K562 (cell line): ENCODE measurements around the gene RSPO1. TPM values are rescaled to one million over a fixed set of nuclear protein-coding genes. Genes with fewer than 3 reads are reported as not detected.

ENCODE experiments used
- ATAC-seq: fragments of 200-7000 bp; cut with Tn5 transposase; 3 replicates; pipeline ENCODE4 v1.9.1; 2020; ENCODE audit warnings: moderate library complexity
- BruUV-seq: library from RNA; stranded (reverse); fragments of 400-500 nt; replicated peaks from 2 replicates; lab custom pipeline; 2021; lab: Mats Ljungman, UMichigan
- CTCF ChIA-PET: fragments of 300-600 bp; formaldehyde crosslinking; extraction: SDS; loops from one replicate; lab custom pipeline; 2021; ENCODE audit warnings: low intra/inter-chr PET ratio; lab: Yijun Ruan, JAX
- POLR2A ChIA-PET: fragments of 300-600, 350-650 bp; sonication (Branson Sonifier 250); formaldehyde crosslinking; extraction: SDS; loops from one replicate; lab custom pipeline; 2021; ENCODE audit warnings: antibody characterized with exemption, inconsistent platforms; lab: Yijun Ruan, JAX
- DNase-seq, 4 experiments: peaks; one replicate each; pipeline versions ENCODE4 v3.0.0 to v3.0.0-alpha.2; 2011 to 2018; ENCODE audit warnings: low spot score in 3 of 4, mixed read lengths in 3 of 4; ENCODE audit errors: extremely low read depth in 1 of 4
- FAIRE-seq: peaks from 2 replicates; lab custom pipeline; 2011; peaks lifted over from hg19 to GRCh38; lab: Jason Lieb, UNC
- H2AFZ ChIP-seq: 2 replicates; pipeline ENCODE4 v1.6.0; 2011; ENCODE audit warnings: low read depth, low read length, control low read depth, inconsistent platforms
- H3K27ac ChIP-seq: fragments of 200-600 bp; 3 replicates; pipeline ENCODE4 v1.8.0; 2011; ENCODE audit warnings: low read depth, mild to moderate bottlenecking, control low read depth, inconsistent platforms, low read length, moderate library complexity, mixed read lengths; ENCODE audit errors: extremely low read depth
- H3K27me3 ChIP-seq, 2 experiments: fragments of 300-600 bp in 1 of 2; 2 replicates in 1 of 2; 3 replicates in 1 of 2; pipeline versions ENCODE4 v1.6.0 to v1.8.0; 2011; ENCODE audit warnings: inconsistent platforms in 2 of 2, low read length in 2 of 2, mild to moderate bottlenecking in 1 of 2, mixed read lengths in 1 of 2, moderate library complexity in 1 of 2; ENCODE audit not compliant: control insufficient read depth in 2 of 2, insufficient read depth in 2 of 2
- H3K36me3 ChIP-seq: fragments of 300-600 bp; 3 replicates; pipeline ENCODE4 v1.8.0; 2011; ENCODE audit warnings: mild to moderate bottlenecking, low read length, inconsistent platforms; ENCODE audit not compliant: control insufficient read depth, insufficient read depth
- H3K4me1 ChIP-seq, 2 experiments: fragments of 200-600 bp in 1 of 2; replicated peaks in 1 of 2; 2 replicates in 1 of 2; 3 replicates in 1 of 2; pipeline versions ENCODE4 v1.5.1 to v1.8.0; 2011; ENCODE audit warnings: inconsistent platforms in 2 of 2, low read length in 2 of 2, mild to moderate bottlenecking in 1 of 2, mixed read lengths in 1 of 2, moderate library complexity in 1 of 2; ENCODE audit not compliant: control insufficient read depth in 2 of 2, insufficient read depth in 2 of 2
- H3K4me2 ChIP-seq: 2 replicates; pipeline ENCODE4 v1.6.1; 2011; ENCODE audit warnings: low read length, control low read depth, inconsistent platforms, mixed read lengths; ENCODE audit not compliant: insufficient read depth
- H3K4me3 ChIP-seq: fragments of 200-600 bp; sonication (generic), shearing (Covaris generic); 2 replicates; pipeline ENCODE4 v1.5.1; 2016; ENCODE audit warnings: control low read depth, inconsistent platforms
- H3K79me2 ChIP-seq: fragments of 200-600 bp; 3 replicates; pipeline ENCODE4 v1.8.0; 2011; ENCODE audit warnings: low read length, inconsistent platforms; ENCODE audit not compliant: control insufficient read depth, insufficient read depth
- H3K9ac ChIP-seq, 2 experiments: 2 replicates each; pipeline versions ENCODE4 v1.6.0 to v1.6.1; 2011; ENCODE audit warnings: low read depth in 2 of 2, low read length in 2 of 2, control low read depth in 1 of 2, inconsistent platforms in 1 of 2, mild to moderate bottlenecking in 1 of 2, mixed read lengths in 1 of 2; ENCODE audit not compliant: insufficient read depth in 1 of 2
- H3K9me1 ChIP-seq: one replicate; pipeline ENCODE4 v1.6.0; 2011; ENCODE audit warnings: inconsistent platforms, mild to moderate bottlenecking, low read length, moderate library complexity; ENCODE audit not compliant: control insufficient read depth, insufficient read depth
- H3K9me3 ChIP-seq: replicated peaks from 2 replicates; pipeline ENCODE4 v1.5.1; 2011; ENCODE audit warnings: low read depth, low read length, inconsistent platforms; ENCODE audit not compliant: control insufficient read depth, insufficient read depth
- H4K20me1 ChIP-seq: replicated peaks from 2 replicates; pipeline ENCODE4 v1.6.1; 2011; ENCODE audit warnings: low read length, inconsistent platforms, mixed read lengths; ENCODE audit not compliant: control insufficient read depth, insufficient read depth
- CBX3 ChIP-seq, 2 experiments: IDR thresholded peaks; 1 replicate in 1 of 2; 2 replicates in 1 of 2; pipeline ENCODE4 v1.6.1; 2012; ENCODE audit warnings: inconsistent platforms in 2 of 2, low read length in 2 of 2, borderline replicate concordance in 1 of 2, control low read depth in 1 of 2
- CEBPB ChIP-seq: fragments of 450-650 bp; IDR thresholded peaks from 2 replicates; pipeline ENCODE4 v1.6.1; 2016; ENCODE audit warnings: missing genetic modification characterization, missing compliant biosample characterization
- CEBPG ChIP-seq, 3 experiments: fragments of 200-800 bp in 1 of 3; sonication (Bioruptor generic) in 1 of 3; sonication (generic) in 1 of 3; formaldehyde crosslinking in 1 of 3; IDR thresholded peaks in 2 of 3; conservative IDR thresholded peaks in 1 of 3; 2 replicates each; pipeline versions ENCODE4 v1.6.1 to v1.8.0; 2016 to 2022; ENCODE audit warnings: missing compliant biosample characterization in 2 of 3, missing genetic modification characterization in 2 of 3, mild to moderate bottlenecking in 1 of 3, missing genetic modification reagents in 1 of 3
- FOXK2 ChIP-seq, 2 experiments: fragments of 450-650 bp; IDR thresholded peaks in 1 of 2; conservative IDR thresholded peaks in 1 of 2; 2 replicates each; pipeline ENCODE4 v1.6.1; 2016; ENCODE audit warnings: low read depth in 2 of 2, mild to moderate bottlenecking in 1 of 2
- HMG20B ChIP-seq: fragments of 250-450 bp; sonication (Bioruptor Pico); IDR thresholded peaks from 2 replicates; pipeline ENCODE4 v1.5.0; 2021; ENCODE audit warnings: mild to moderate bottlenecking
- L3MBTL2 ChIP-seq: fragments of 450-650 bp; IDR thresholded peaks from 2 replicates; pipeline ENCODE4 v1.6.1; 2016; ENCODE audit warnings: mild to moderate bottlenecking, moderate library complexity
- RBFOX2 ChIP-seq: fragments of 200-400 bp; formaldehyde crosslinking; IDR thresholded peaks from 2 replicates; pipeline ENCODE4 v1.6.1; 2017; ENCODE audit warnings: low read depth, mild to moderate bottlenecking, low read length, moderate library complexity
- ZBTB1 ChIP-seq: sonication (generic); formaldehyde crosslinking; IDR thresholded peaks from 2 replicates; pipeline ENCODE4 v1.8.1; 2023; ENCODE audit warnings: missing genetic modification reagents, low read depth, mild to moderate bottlenecking, borderline replicate concordance
- WGBS: fragments of 100-300 bp; shearing (Covaris generic); methylation state at CpG from one replicate; pipeline ENCODE4 v1.1.6; 2016; ENCODE audit warnings: low coverage, mixed read lengths; ENCODE audit not compliant: insufficient coverage; ENCODE audit errors: missing lambda C conversion rate; 5-methylcytosine and 5-hydroxymethylcytosine counted together
- in situ Hi-C: fragments of 300-500 bp; cut with MboI; formaldehyde crosslinking; loops from 4 replicates; pipeline ENCODE4 v1.15.0; 2018; ENCODE audit warnings: inconsistent platforms, mixed read lengths
- intact Hi-C: fragments of 100-400 bp; cut with micrococcal nuclease; formaldehyde crosslinking; loops from 2 replicates; pipeline ENCODE4 v1.14.2; 2022
- polyA plus RNA-seq, 8 experiments: library from polyadenylated mRNA; depleted of rRNA in 4 of 8; stranded (reverse) in 5 of 8; unstranded in 3 of 8; fragments of >200 nt; fragmentation: Nextera tagmentation in 2 of 8; fragmentation: Illumina TruSeq in 1 of 8; extraction: Ambion mirVana in 2 of 8; extraction: Trizol in 1 of 8; gene quantifications; 2 replicates each; pipeline versions ENCODE4 v1.2.1 to v1.2.3, GENCODE V29; 2011 to 2014; ENCODE audit warnings: inconsistent platforms in 1 of 8, missing spikeins in 1 of 8
- total RNA-seq, 7 experiments: library from RNA; depleted of rRNA in 6 of 7; stranded (reverse); fragments of >200 nt in 6 of 7; fragmentation: Illumina TruSeq in 2 of 7; extraction: Trizol in 2 of 7; gene quantifications; 2 replicates each; pipeline versions ENCODE4 v1.2.1 to v1.2.3, GENCODE V29; 2011 to 2021; ENCODE audit warnings: low replicate concordance in 1 of 7
- TF ChIP-seq, protein P1 (sequence below), 2 experiments: fragments of 450-650 bp in 1 of 2; sonication (generic) in 1 of 2; formaldehyde crosslinking in 1 of 2; IDR thresholded peaks in 1 of 2; conservative IDR thresholded peaks in 1 of 2; 2 replicates each; pipeline versions ENCODE4 v1.6.1 to v1.8.1; 2016 to 2023; ENCODE audit warnings: mild to moderate bottlenecking in 2 of 2, moderate library complexity in 2 of 2, inconsistent platforms in 1 of 2, missing genetic modification reagents in 1 of 2
- TF ChIP-seq, protein P2 (sequence below): fragments of 250-450 bp; sonication (Bioruptor Pico); IDR thresholded peaks from 2 replicates; pipeline ENCODE4 v1.4.0; 2020; ENCODE audit warnings: borderline replicate concordance

Gene RSPO1
- total and polyA plus RNA-seq, 9 of the 15 experiments (the other 6 are each of a cell fraction or from before 2014, with no cell fraction given): not detected

DNA sequence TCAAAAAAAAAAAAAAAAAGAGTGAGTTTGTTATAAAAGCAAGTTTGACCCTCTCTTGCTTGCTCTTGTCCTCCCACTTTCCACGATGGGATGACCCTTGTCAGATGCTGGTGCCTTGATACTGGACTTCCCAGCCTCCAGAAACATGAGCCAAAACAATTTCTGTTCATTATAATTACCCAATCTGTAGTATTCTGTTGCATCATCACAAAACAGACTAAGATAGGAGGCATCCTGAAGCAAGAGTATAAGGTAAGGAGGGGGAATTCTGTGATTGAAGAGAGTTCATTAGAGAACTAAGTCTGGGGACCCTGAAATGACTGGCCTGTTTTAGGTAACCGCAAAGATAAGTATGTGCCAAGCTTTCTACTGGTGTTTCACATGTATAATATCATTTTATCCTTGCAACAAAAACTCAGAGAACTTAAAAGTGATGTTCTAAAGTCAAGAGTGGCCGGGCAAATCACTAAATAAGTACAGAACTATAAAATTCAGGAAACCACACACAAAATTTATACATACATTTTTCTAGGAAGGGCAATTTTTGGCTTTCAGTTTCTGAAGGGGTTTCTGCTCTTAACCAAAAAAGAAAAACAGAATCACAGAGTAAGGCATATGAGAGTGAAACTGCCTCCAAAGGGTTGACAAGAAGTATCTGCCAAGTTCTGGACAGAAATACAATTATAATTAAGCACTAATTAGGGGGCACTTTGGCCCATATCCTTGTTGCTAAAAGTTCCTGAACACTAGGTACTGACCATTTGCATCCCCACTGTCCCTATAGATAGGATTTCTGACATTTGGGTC, 64.0 kb downstream of the RSPO1 start:
- Histone ChIP-seq H3K79me2 (no peaks in the 10 kb centered on the region), H3K4me2 (no peak overlapping the region), H4K20me1 (no peaks in the 10 kb centered on the region), H3K27me3 (no peaks in the 10 kb centered on the region), H2AFZ (no peak overlapping the region), H3K4me3 (no peak overlapping the region), H3K9me3 (no peaks in the 10 kb centered on the region), H3K9ac (no peak overlapping the region), H3K27ac (no peak overlapping the region), H3K36me3 (peaks cover 97% of the 10 kb centered on the region), H3K9me1 (peaks cover 5% of the 10 kb centered on the region), H3K4me1 (no peaks in the 10 kb centered on the region; a peak in 1 of 5 replicates)
- no peak for ATAC-seq
- in situ Hi-C loops: no loop called here
- CTCF ChIA-PET: interaction anchor here (0.6 kb wide), 1 partner anchor 90 kb away, joined by 3 read pairs; no protein-coding TSS in a partner anchor
- 87% methylated on average over 3 of the region's 3 CpGs for WGBS
- no peak for DNase-seq
- POLR2A ChIA-PET: interaction anchor here (1.0 kb wide), 1 partner anchor 14 kb away, joined by 3 read pairs; no protein-coding TSS in a partner anchor
- no peak for FAIRE-seq
- no TSS peak for BruUV-seq
- TF ChIP-seq FOXK2 (conservative IDR thresholded peaks at IDR 0.05 in 1 of 2, IDR thresholded peaks at IDR 0.05 in 1 of 2; ENCODE audit: low read depth in 2 of 2) (no peak), ZBTB1 (CRISPR knock-in tag) (no peak), L3MBTL2 (no peak), HMG20B (no peak), CEBPB (peak; percentile 38; the same call in 1 of the 2 replicates), RBFOX2 (0 out of 2 replicates have a peak, but pooled peaks have one; percentile 13), CBX3 (IDR thresholded peaks at IDR 0.05; ENCODE audit: borderline replicate concordance in 1 of 2, low read length in 2 of 2) (no peak), CEBPG (CRISPR knock-in tag; IDR thresholded peaks at IDR 0.05) (no peak), CEBPG (tag; conservative IDR thresholded peaks at IDR 0.05 in 1 of 2, IDR thresholded peaks at IDR 0.05 in 1 of 2) (peak; percentile 47 to 72)
- TF ChIP-seq, protein P1, sequence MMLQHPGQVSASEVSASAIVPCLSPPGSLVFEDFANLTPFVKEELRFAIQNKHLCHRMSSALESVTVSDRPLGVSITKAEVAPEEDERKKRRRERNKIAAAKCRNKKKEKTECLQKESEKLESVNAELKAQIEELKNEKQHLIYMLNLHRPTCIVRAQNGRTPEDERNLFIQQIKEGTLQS (IDR thresholded peaks at IDR 0.05): peak; percentile 70
- TF ChIP-seq, protein P1 (CRISPR knock-in tag; conservative IDR thresholded peaks at IDR 0.05): no peak
- TF ChIP-seq, protein P2, sequence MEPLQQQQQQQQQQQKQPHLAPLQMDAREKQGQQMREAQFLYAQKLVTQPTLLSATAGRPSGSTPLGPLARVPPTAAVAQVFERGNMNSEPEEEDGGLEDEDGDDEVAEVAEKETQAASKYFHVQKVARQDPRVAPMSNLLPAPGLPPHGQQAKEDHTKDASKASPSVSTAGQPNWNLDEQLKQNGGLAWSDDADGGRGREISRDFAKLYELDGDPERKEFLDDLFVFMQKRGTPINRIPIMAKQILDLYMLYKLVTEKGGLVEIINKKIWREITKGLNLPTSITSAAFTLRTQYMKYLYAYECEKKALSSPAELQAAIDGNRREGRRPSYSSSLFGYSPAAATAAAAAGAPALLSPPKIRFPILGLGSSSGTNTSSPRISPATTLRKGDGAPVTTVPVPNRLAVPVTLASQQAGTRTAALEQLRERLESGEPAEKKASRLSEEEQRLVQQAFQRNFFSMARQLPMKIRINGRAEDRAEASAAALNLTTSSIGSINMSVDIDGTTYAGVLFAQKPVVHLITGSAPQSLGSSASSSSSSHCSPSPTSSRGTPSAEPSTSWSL (CRISPR knock-in tag): no peak
- intact Hi-C loops: no loop called here
